A673 (cell line): Measurements from ENCODE around the gene SSBP2. TPM values are rescaled to one million over a fixed set of nuclear protein-coding genes. Genes with fewer than 3 reads are reported as not detected.

ENCODE experiments used
- BruUV-seq: library from RNA; stranded (reverse); fragments of 400-500 nt; replicated peaks from 2 replicates; lab custom pipeline; 2021; lab: Mats Ljungman, UMichigan
- CTCF ChIA-PET: fragments of 300-600 bp; sonication (Branson Sonifier 250); formaldehyde crosslinking; loops from one replicate; lab custom pipeline; 2022; ENCODE audit warnings: antibody characterized with exemption; lab: Charles Lee
- POLR2A ChIA-PET: fragments of 300-600 bp; sonication (Branson Sonifier 250); formaldehyde crosslinking; loops from one replicate; lab custom pipeline; 2022; ENCODE audit warnings: antibody characterized with exemption; ENCODE audit not compliant: low non-redundant PET; lab: Charles Lee
- DNase-seq: peaks from one replicate; pipeline ENCODE4 v3.0.0-alpha.2; 2015; ENCODE audit warnings: low spot score
- H3K27ac ChIP-seq: fragments of 200-600 bp; sonication (generic); 2 replicates; pipeline ENCODE4 v1.5.1; 2016; ENCODE audit warnings: mixed run types, low read depth, mild to moderate bottlenecking, mixed read lengths, antibody characterized with exemption, low read length; ENCODE audit not compliant: poor library complexity, severe bottlenecking
- H3K27me3 ChIP-seq: fragments of 200-600 bp; sonication (generic); replicated peaks from 2 replicates; pipeline ENCODE4 v1.6.1; 2017; ENCODE audit warnings: mixed run types, low read depth, mild to moderate bottlenecking, mixed read lengths, antibody characterized with exemption, low read length; ENCODE audit not compliant: insufficient read depth, poor library complexity
- H3K36me3 ChIP-seq: fragments of 200-600 bp; sonication (generic); 2 replicates; pipeline ENCODE4 v1.6.1; 2016; ENCODE audit warnings: mixed run types, mild to moderate bottlenecking, mixed read lengths, antibody characterized with exemption, low read length; ENCODE audit not compliant: insufficient read depth, poor library complexity, severe bottlenecking
- H3K4me1 ChIP-seq: fragments of 200-600 bp; sonication (generic); 2 replicates; pipeline ENCODE4 v1.6.1; 2017; ENCODE audit warnings: mixed run types, mild to moderate bottlenecking, mixed read lengths, antibody characterized with exemption, low read length; ENCODE audit not compliant: insufficient read depth, poor library complexity, severe bottlenecking
- H3K4me3 ChIP-seq: fragments of 200-600 bp; sonication (generic); 2 replicates; pipeline ENCODE4 v1.5.1; 2016; ENCODE audit warnings: low read depth, mixed run types, mild to moderate bottlenecking, mixed read lengths, low read length; ENCODE audit not compliant: poor library complexity, severe bottlenecking
- H3K9me3 ChIP-seq: fragments of 200-600 bp; sonication (generic); 2 replicates; pipeline ENCODE4 v1.6.1; 2016; ENCODE audit warnings: mixed run types, low read depth, mild to moderate bottlenecking, mixed read lengths, antibody characterized with exemption, low read length; ENCODE audit not compliant: poor library complexity, severe bottlenecking
- EZH2 ChIP-seq: fragments of 200-600 bp; sonication (generic); IDR thresholded peaks from 2 replicates; pipeline ENCODE4 v1.6.1; 2017; ENCODE audit warnings: borderline replicate concordance, low read depth, mild to moderate bottlenecking, mixed read lengths, antibody characterized with exemption, low read length; ENCODE audit not compliant: poor library complexity, severe bottlenecking
- intact Hi-C: fragments of 100-400 bp; cut with micrococcal nuclease; formaldehyde crosslinking; loops from one replicate; pipeline ENCODE4 v1.10.0; 2022; ENCODE audit not compliant: unreplicated experiment
- total RNA-seq: library from RNA; stranded (reverse); gene quantifications from 2 replicates; pipeline ENCODE4 v1.2.3, GENCODE V29; 2021
- TF ChIP-seq, protein P1 (sequence below): fragments of 300-800, 200-600 bp; sonication (generic); conservative IDR thresholded peaks from 2 replicates; pipeline ENCODE4 v1.5.1; 2017; ENCODE audit warnings: low read depth, mild to moderate bottlenecking, antibody characterized with exemption, low read length, moderate library complexity, mixed read lengths

The SSBP2 gene
- total RNA-seq, 1 experiment from 2014 or later, result 42.8 TPM

GRCh38 chr5:81370912-81371311 is 380.0 kb downstream of the SSBP2 start:
- no TSS peak for BruUV-seq
- Histone ChIP-seq H3K4me3 (no peak overlapping the region), H3K27me3 (no peaks in the 10 kb centered on the region), H3K9me3 (no peaks in the 10 kb centered on the region), H3K27ac (no peak overlapping the region), H3K36me3 (no peaks in the 10 kb centered on the region), H3K4me1 (no peaks in the 10 kb centered on the region)
- TF ChIP-seq EZH2, result no peak
- TF ChIP-seq, protein P1, sequence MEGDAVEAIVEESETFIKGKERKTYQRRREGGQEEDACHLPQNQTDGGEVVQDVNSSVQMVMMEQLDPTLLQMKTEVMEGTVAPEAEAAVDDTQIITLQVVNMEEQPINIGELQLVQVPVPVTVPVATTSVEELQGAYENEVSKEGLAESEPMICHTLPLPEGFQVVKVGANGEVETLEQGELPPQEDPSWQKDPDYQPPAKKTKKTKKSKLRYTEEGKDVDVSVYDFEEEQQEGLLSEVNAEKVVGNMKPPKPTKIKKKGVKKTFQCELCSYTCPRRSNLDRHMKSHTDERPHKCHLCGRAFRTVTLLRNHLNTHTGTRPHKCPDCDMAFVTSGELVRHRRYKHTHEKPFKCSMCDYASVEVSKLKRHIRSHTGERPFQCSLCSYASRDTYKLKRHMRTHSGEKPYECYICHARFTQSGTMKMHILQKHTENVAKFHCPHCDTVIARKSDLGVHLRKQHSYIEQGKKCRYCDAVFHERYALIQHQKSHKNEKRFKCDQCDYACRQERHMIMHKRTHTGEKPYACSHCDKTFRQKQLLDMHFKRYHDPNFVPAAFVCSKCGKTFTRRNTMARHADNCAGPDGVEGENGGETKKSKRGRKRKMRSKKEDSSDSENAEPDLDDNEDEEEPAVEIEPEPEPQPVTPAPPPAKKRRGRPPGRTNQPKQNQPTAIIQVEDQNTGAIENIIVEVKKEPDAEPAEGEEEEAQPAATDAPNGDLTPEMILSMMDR, result no peak
- CTCF ChIA-PET, result no interaction called here
- POLR2A ChIA-PET, result no interaction called here
- intact Hi-C loops, result no loop called here
- DNase-seq, result no peak

DNA sequence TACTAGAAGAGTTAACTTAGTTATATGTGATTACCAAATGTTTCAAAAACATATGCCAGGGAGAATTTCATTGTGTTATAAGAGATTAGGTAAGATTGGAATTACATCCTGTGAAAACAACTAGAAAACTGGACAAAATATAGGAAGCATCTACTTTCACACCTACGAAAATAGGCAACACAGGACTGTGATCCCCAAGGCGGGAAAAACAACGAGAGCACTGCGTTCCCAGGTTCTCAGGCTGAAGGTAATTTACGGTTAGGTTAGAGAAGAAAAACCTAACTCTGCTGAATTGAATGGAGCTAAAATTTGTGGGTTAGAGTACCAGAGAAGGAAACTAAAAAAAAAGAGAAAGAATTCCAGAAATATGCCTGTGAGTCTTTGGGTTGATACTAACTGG is 385.4 kb downstream of the SSBP2 start:
- Histone ChIP-seq H3K27ac (no peak overlapping the region), H3K4me1 (no peaks in the 10 kb centered on the region), H3K27me3 (no peaks in the 10 kb centered on the region), H3K9me3 (no peaks in the 10 kb centered on the region), H3K36me3 (no peaks in the 10 kb centered on the region), H3K4me3 (no peak overlapping the region)
- ChIA-PET CTCF (interaction anchor here (0.6 kb wide), 1 partner anchor 12 kb away, joined by 3 read pairs; no protein-coding TSS in a partner anchor), POLR2A (no interaction called here)
- TF ChIP-seq, protein P1, result no peak
- no peak for TF ChIP-seq EZH2
- no peak for DNase-seq
- BruUV-seq, result no TSS peak
- intact Hi-C loops, result no loop called here

DNA sequence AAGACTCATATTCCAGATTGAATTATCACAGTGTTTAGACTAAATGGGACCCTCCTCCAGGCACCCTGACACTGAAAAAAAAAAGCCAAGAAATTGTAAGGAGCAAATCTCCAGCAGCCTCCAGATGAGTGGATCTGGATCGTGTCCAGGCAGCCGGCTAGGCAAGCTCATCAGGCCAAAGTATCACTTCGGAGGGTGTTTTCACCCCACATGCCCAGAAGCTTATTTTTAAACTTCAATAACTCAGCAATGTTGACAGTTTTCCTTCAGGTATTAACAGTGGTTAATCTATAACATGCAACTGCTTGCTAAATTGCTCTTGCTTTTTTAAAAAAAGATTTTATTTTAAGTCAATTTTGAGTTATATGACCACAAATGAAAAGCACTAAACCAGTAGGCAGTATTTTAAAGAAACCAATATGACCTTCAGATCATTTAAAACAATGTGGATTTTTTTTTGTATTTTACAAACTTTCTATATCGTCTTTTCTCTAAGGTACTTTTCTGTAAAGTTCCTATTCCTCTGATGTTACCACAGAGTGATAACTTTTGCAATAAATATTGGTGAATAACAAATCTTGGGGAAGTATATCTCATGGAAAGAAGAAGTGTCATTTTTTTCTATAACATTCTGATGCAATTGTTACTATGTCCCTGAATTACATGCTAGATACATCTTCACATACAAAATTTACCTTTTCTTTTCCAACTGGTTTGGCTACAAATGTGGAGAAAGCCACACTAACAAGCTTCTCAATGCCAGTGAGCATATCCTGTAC is 387.6 kb downstream of the SSBP2 start:
- H3K36me3 ChIP-seq, result no peaks in the 10 kb centered on the region
- H3K27me3 ChIP-seq, result no peaks in the 10 kb centered on the region
- no peak overlapping the region for H3K27ac ChIP-seq
- ChIA-PET POLR2A (no interaction called here), CTCF (no interaction called here)
- no peaks in the 10 kb centered on the region for H3K9me3 ChIP-seq
- H3K4me3 ChIP-seq, result no peak overlapping the region
- H3K4me1 ChIP-seq, result no peaks in the 10 kb centered on the region
- no TSS peak for BruUV-seq
- intact Hi-C loops, result no loop called here
- TF ChIP-seq, protein P1, result no peak
- TF ChIP-seq EZH2, result no peak
- no peak for DNase-seq

Other genes with a start within 250 kb of the SSBP2 start
- gene ATG10, start 220.9 kb upstream of the SSBP2 start, total RNA-seq, result 17.1 and 18.1 TPM in 2 replicates